HepG2 (cell line): ENCODE data around the gene TBX6. TPM values are rescaled to one million over a fixed set of nuclear protein-coding genes. Genes with fewer than 3 reads are reported as not detected.

ENCODE experiments used
- ATF7-NPFF ChIP-seq: sonication (generic); formaldehyde crosslinking; IDR thresholded peaks from 2 replicates; pipeline ENCODE4 v1.8.1; 2023; ENCODE audit warnings: mild to moderate bottlenecking, low read depth, missing genetic modification reagents, moderate library complexity
- GLI4 ChIP-seq: sonication (generic); formaldehyde crosslinking; IDR thresholded peaks from 2 replicates; pipeline ENCODE4 v1.5.1; 2020; ENCODE audit warnings: missing genetic modification reagents, mild to moderate bottlenecking, moderate library complexity, borderline replicate concordance
- MATR3 ChIP-seq: sonication (generic); formaldehyde crosslinking; IDR thresholded peaks from 2 replicates; pipeline ENCODE4 v1.4.0; 2020; ENCODE audit warnings: missing genetic modification reagents
- MIXL1 ChIP-seq: IDR thresholded peaks from 2 replicates; pipeline ENCODE4 v1.6.1; 2016
- POLR2AphosphoS2 ChIP-seq: IDR thresholded peaks from 2 replicates; pipeline ENCODE4 v1.6.1; 2011; ENCODE audit warnings: low read depth, low read length, improper control_type of control experiment
- ZFP41 ChIP-seq: sonication (generic); formaldehyde crosslinking; IDR thresholded peaks from 2 replicates; pipeline ENCODE4 v1.4.0; 2020; ENCODE audit warnings: mild to moderate bottlenecking, missing genetic modification reagents, borderline replicate concordance
- ZNF124 ChIP-seq: sonication (generic); formaldehyde crosslinking; IDR thresholded peaks from 2 replicates; pipeline ENCODE4 v1.4.0; 2020; ENCODE audit warnings: missing genetic modification reagents
- ZNF720 ChIP-seq: sonication (generic); formaldehyde crosslinking; IDR thresholded peaks from 2 replicates; pipeline ENCODE4 v1.4.0; 2020; ENCODE audit warnings: missing genetic modification reagents
- polyA plus RNA-seq, 8 experiments: library from polyadenylated mRNA; depleted of rRNA in 3 of 8; stranded (reverse) in 7 of 8; unstranded in 1 of 8; fragments of >200 nt; fragmentation: Illumina TruSeq in 4 of 8; extraction: Trizol in 4 of 8; gene quantifications; 2 replicates each; pipeline versions ENCODE4 v1.2.1 to v1.2.3, GENCODE V29; 2011 to 2016; ENCODE audit warnings: low read depth in 4 of 8, missing spikeins in 1 of 8, mixed read lengths in 1 of 8; ENCODE audit not compliant: insufficient read depth in 1 of 8
- total RNA-seq, 5 experiments: library from RNA; depleted of rRNA; stranded (reverse); fragments of >200 nt; fragmentation: Illumina TruSeq; extraction: Trizol; gene quantifications; 2 replicates each; pipeline ENCODE4 v1.2.3, GENCODE V29; 2016; ENCODE audit warnings: low read depth in 1 of 5
- TF ChIP-seq, protein P1 (sequence below): sonication (generic); formaldehyde crosslinking; IDR thresholded peaks from 2 replicates; pipeline ENCODE4 v1.4.0; 2020; ENCODE audit warnings: missing genetic modification reagents
- TF ChIP-seq, protein P2 (sequence below): sonication (generic); formaldehyde crosslinking; conservative IDR thresholded peaks from 2 replicates; pipeline ENCODE4 v1.4.0; 2020; ENCODE audit warnings: mild to moderate bottlenecking, missing genetic modification reagents, moderate library complexity
- TF ChIP-seq, protein P3 (sequence below): sonication (generic); formaldehyde crosslinking; IDR thresholded peaks from 2 replicates; pipeline ENCODE4 v1.8.1; 2022; ENCODE audit warnings: mild to moderate bottlenecking, missing genetic modification reagents
- TF ChIP-seq, protein P4 (sequence below): sonication (generic); formaldehyde crosslinking; IDR thresholded peaks from 2 replicates; pipeline ENCODE4 v1.4.0; 2020; ENCODE audit warnings: mild to moderate bottlenecking, missing genetic modification reagents
- TF ChIP-seq, protein P5 (sequence below): sonication (generic); formaldehyde crosslinking; IDR thresholded peaks from 2 replicates; pipeline ENCODE4 v1.5.0; 2020; ENCODE audit warnings: mild to moderate bottlenecking, missing genetic modification reagents
- TF ChIP-seq, protein P6 (sequence below): sonication (generic); formaldehyde crosslinking; conservative IDR thresholded peaks from 2 replicates; pipeline ENCODE4 v1.8.0; 2022; ENCODE audit warnings: mild to moderate bottlenecking, moderate library complexity, missing genetic modification reagents

TBX6 gene
- total and polyA plus RNA-seq, 2 of the 13 experiments (the other 11 are each of a cell fraction or from before 2014, with no cell fraction given) = 0.24 to 0.42 TPM

DNA sequence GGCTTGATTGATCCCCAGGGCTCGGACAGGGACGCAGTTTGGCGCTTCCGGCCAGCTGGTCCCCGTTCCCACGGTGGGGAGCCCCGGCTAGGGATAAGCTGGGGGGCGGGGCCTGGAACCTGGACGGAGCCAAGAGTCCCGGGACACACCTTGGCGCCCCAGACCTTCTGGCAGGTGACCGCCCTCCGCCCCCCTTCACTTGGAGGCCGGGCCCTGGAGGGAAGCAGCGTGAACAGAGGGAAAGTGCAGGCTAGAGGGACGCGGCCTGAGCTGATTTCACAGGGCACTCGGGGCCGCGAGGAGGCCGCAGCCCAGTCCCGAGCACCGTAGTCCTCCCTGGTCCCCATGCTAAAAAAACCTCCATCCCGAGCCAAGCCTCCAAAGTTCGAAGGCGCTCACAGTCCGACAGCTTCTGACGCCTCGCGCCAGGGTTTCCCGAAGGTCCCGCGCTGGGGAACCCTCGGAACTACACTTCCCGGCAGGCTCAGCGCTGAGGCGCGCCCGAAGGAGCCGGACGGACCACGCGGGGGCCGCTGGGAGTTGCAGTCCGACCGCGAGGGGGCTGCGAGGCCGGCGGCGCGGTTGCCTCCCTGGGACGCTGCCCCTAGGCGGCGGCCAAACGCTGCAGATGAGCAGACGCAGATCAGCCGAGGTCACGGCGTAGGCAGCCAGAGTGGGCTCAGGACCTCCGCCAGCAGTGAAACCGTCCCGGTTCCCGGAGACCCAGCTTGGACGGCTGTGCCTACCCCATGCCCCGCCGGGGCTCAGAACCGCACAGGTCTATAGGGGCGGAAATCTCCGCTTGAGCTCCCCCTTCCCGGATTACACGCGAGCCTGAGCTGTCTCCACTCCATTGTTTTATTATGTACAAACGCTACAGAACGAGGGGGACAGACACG is at the start of gene TBX6 (continued):
- no peak for TF ChIP-seq POLR2AphosphoS2
- no peak for TF ChIP-seq ZNF720 (CRISPR knock-in tag)
- TF ChIP-seq, protein P1, sequence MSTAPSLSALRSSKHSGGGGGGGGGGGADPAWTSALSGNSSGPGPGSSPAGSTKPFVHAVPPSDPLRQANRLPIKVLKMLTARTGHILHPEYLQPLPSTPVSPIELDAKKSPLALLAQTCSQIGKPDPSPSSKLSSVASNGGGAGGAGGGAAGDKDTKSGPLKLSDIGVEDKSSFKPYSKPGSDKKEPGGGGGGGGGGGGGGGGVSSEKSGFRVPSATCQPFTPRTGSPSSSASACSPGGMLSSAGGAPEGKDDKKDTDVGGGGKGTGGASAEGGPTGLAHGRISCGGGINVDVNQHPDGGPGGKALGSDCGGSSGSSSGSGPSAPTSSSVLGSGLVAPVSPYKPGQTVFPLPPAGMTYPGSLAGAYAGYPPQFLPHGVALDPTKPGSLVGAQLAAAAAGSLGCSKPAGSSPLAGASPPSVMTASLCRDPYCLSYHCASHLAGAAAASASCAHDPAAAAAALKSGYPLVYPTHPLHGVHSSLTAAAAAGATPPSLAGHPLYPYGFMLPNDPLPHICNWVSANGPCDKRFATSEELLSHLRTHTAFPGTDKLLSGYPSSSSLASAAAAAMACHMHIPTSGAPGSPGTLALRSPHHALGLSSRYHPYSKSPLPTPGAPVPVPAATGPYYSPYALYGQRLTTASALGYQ = peak; percentile 13; the same call in 1 of the 2 replicates
- TF ChIP-seq, protein P2, sequence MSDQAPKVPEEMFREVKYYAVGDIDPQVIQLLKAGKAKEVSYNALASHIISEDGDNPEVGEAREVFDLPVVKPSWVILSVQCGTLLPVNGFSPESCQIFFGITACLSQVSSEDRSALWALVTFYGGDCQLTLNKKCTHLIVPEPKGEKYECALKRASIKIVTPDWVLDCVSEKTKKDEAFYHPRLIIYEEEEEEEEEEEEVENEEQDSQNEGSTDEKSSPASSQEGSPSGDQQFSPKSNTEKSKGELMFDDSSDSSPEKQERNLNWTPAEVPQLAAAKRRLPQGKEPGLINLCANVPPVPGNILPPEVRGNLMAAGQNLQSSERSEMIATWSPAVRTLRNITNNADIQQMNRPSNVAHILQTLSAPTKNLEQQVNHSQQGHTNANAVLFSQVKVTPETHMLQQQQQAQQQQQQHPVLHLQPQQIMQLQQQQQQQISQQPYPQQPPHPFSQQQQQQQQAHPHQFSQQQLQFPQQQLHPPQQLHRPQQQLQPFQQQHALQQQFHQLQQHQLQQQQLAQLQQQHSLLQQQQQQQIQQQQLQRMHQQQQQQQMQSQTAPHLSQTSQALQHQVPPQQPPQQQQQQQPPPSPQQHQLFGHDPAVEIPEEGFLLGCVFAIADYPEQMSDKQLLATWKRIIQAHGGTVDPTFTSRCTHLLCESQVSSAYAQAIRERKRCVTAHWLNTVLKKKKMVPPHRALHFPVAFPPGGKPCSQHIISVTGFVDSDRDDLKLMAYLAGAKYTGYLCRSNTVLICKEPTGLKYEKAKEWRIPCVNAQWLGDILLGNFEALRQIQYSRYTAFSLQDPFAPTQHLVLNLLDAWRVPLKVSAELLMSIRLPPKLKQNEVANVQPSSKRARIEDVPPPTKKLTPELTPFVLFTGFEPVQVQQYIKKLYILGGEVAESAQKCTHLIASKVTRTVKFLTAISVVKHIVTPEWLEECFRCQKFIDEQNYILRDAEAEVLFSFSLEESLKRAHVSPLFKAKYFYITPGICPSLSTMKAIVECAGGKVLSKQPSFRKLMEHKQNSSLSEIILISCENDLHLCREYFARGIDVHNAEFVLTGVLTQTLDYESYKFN (CRISPR knock-in tag) = no peak
- TF ChIP-seq MIXL1 (CRISPR knock-in tag) = peak; percentile 64
- TF ChIP-seq, protein P3, sequence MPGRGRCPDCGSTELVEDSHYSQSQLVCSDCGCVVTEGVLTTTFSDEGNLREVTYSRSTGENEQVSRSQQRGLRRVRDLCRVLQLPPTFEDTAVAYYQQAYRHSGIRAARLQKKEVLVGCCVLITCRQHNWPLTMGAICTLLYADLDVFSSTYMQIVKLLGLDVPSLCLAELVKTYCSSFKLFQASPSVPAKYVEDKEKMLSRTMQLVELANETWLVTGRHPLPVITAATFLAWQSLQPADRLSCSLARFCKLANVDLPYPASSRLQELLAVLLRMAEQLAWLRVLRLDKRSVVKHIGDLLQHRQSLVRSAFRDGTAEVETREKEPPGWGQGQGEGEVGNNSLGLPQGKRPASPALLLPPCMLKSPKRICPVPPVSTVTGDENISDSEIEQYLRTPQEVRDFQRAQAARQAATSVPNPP = no peak
- TF ChIP-seq GLI4 = peak; percentile 45; the same call in 1 of the 2 replicates
- TF ChIP-seq, protein P4, sequence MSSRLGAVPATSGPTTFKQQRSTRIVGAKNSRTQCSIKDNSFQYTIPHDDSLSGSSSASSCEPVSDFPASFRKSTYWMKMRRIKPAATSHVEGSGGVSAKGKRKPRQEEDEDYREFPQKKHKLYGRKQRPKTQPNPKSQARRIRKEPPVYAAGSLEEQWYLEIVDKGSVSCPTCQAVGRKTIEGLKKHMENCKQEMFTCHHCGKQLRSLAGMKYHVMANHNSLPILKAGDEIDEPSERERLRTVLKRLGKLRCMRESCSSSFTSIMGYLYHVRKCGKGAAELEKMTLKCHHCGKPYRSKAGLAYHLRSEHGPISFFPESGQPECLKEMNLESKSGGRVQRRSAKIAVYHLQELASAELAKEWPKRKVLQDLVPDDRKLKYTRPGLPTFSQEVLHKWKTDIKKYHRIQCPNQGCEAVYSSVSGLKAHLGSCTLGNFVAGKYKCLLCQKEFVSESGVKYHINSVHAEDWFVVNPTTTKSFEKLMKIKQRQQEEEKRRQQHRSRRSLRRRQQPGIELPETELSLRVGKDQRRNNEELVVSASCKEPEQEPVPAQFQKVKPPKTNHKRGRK (CRISPR knock-in tag) = no peak
- no peak for TF ChIP-seq MATR3
- peak; percentile 67; the same call in 1 of the 2 replicates for TF ChIP-seq ATF7-NPFF (CRISPR knock-in tag)
- TF ChIP-seq, protein P5, sequence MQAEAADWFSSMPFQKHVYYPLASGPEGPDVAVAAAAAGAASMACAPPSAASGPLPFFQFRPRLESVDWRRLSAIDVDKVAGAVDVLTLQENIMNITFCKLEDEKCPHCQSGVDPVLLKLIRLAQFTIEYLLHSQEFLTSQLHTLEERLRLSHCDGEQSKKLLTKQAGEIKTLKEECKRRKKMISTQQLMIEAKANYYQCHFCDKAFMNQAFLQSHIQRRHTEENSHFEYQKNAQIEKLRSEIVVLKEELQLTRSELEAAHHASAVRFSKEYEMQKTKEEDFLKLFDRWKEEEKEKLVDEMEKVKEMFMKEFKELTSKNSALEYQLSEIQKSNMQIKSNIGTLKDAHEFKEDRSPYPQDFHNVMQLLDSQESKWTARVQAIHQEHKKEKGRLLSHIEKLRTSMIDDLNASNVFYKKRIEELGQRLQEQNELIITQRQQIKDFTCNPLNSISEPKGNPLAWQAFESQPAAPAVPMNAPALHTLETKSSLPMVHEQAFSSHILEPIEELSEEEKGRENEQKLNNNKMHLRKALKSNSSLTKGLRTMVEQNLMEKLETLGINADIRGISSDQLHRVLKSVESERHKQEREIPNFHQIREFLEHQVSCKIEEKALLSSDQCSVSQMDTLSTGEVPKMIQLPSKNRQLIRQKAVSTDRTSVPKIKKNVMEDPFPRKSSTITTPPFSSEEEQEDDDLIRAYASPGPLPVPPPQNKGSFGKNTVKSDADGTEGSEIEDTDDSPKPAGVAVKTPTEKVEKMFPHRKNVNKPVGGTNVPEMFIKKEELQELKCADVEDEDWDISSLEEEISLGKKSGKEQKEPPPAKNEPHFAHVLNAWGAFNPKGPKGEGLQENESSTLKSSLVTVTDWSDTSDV (CRISPR knock-in tag) = no peak
- TF ChIP-seq, protein P6, sequence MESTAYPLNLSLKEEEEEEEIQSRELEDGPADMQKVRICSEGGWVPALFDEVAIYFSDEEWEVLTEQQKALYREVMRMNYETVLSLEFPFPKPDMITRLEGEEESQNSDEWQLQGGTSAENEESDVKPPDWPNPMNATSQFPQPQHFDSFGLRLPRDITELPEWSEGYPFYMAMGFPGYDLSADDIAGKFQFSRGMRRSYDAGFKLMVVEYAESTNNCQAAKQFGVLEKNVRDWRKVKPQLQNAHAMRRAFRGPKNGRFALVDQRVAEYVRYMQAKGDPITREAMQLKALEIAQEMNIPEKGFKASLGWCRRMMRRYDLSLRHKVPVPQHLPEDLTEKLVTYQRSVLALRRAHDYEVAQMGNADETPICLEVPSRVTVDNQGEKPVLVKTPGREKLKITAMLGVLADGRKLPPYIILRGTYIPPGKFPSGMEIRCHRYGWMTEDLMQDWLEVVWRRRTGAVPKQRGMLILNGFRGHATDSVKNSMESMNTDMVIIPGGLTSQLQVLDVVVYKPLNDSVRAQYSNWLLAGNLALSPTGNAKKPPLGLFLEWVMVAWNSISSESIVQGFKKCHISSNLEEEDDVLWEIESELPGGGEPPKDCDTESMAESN (CRISPR knock-in tag) = peak; percentile 74
- TF ChIP-seq ZNF124 (CRISPR knock-in tag) = peak; percentile 52; the same call in 1 of the 2 replicates
- TF ChIP-seq ZFP41 (CRISPR knock-in tag) = peak; percentile 63; the same call in 1 of the 2 replicates
